Activated naive CD8-positive, alpha-beta T cell treated with anti-CD3 and anti-CD28 coated beads, Interleukin-2, amount 10 ng/mL, durations not matched to agents 7 days and 5 days (primary cell): ENCODE data around the gene INAVA. TPM values are rescaled to one million over a fixed set of nuclear protein-coding genes. Genes with fewer than 3 reads are reported as not detected.
"Not testable (repeated sequence)": the region's sequence is repeated elsewhere in the genome, so short reads cannot be mapped to it uniquely, and the experiment has no call there.

Experiments
- ATAC-seq: fragments of 150-1000 bp; cut with Tn5 transposase; one replicate; pipeline ENCODE4 v1.10.0; 2021; ENCODE audit warnings: low read depth, moderate library complexity
- POLR2A ChIA-PET: fragments of 350-600 bp; sonication (Branson Sonifier 250); formaldehyde crosslinking; loops from one replicate; lab custom pipeline; 2021; ENCODE audit warnings: antibody characterized with exemption; lab: Charles Lee
- DNase-seq: peaks from one replicate; pipeline ENCODE4 v3.0.0; 2021
- H3K27ac Mint-ChIP-seq: one replicate; pipeline ENCODE4 v1.8.0; 2022; ENCODE audit warnings: mild to moderate bottlenecking, mixed read lengths
- H3K27me3 Mint-ChIP-seq: one replicate; pipeline ENCODE4 v1.8.0; 2022; ENCODE audit warnings: mild to moderate bottlenecking, moderate library complexity, mixed read lengths
- H3K36me3 Mint-ChIP-seq: one replicate; pipeline ENCODE4 v1.8.0; 2021; ENCODE audit warnings: mild to moderate bottlenecking, mixed read lengths
- H3K4me1 Mint-ChIP-seq: one replicate; pipeline ENCODE4 v1.8.0; 2021; ENCODE audit warnings: mixed read lengths
- H3K4me3 Mint-ChIP-seq: one replicate; pipeline ENCODE4 v1.8.0; 2022; ENCODE audit warnings: mild to moderate bottlenecking, moderate library complexity, mixed read lengths
- H3K9me3 Mint-ChIP-seq: one replicate; pipeline ENCODE4 v1.8.0; 2021; ENCODE audit warnings: mixed read lengths
- total RNA-seq, 2 experiments: library from RNA; stranded (reverse); gene quantifications; one replicate each; pipeline ENCODE4 v1.2.3, GENCODE V29; 2021

The INAVA gene
- total RNA-seq, 2 experiments from 2014 or later, result 0.14 to 0.25 TPM

GRCh38 chr1:200921571-200922110 lies 26.9 kb downstream of the INAVA start:
- Mint-ChIP-seq H3K27me3 (peaks cover 47% of the 10 kb centered on the region), H3K36me3 (no peaks in the 10 kb centered on the region), H3K27ac (no peak overlapping the region), H3K4me3 (no peak overlapping the region), H3K4me1 (peaks cover 2% of the 10 kb centered on the region), H3K9me3 (no peaks in the 10 kb centered on the region)
- no peak for ATAC-seq
- POLR2A ChIA-PET, result interaction anchor here (0.6 kb wide), 1 partner anchor 17 kb away, joined by 3 read pairs; no protein-coding TSS in a partner anchor
- no peak for DNase-seq

GRCh38 chr1:200922406-200922805 lies 27.7 kb downstream of the INAVA start:
- POLR2A ChIA-PET, result no interaction called here
- ATAC-seq, result no peak
- no peak overlapping the region for H3K4me3 Mint-ChIP-seq
- no peaks in the 10 kb centered on the region for H3K9me3 Mint-ChIP-seq
- H3K4me1 Mint-ChIP-seq, result peaks cover 2% of the 10 kb centered on the region
- no peak for DNase-seq
- H3K27ac Mint-ChIP-seq, result no peak overlapping the region
- H3K36me3 Mint-ChIP-seq, result no peaks in the 10 kb centered on the region
- H3K27me3 Mint-ChIP-seq, result peaks cover 48% of the 10 kb centered on the region

- H3K27ac Mint-ChIP-seq, result no peak overlapping the region
- POLR2A ChIA-PET, result no interaction called here
- no peak overlapping the region for H3K4me3 Mint-ChIP-seq
- peaks cover 52% of the 10 kb centered on the region for H3K27me3 Mint-ChIP-seq
- H3K36me3 Mint-ChIP-seq, result no peaks in the 10 kb centered on the region
- no peak for DNase-seq
- ATAC-seq, result no peak
- H3K9me3 Mint-ChIP-seq, result no peaks in the 10 kb centered on the region
- peaks cover 2% of the 10 kb centered on the region for H3K4me1 Mint-ChIP-seq
Observed at GRCh38 chr1:200923601-200924000, 28.9 kb downstream of the INAVA start.

- peaks cover 2% of the 10 kb centered on the region for H3K4me1 Mint-ChIP-seq
- DNase-seq (no peak), ATAC-seq (peak; percentile 45)
- H3K4me3 Mint-ChIP-seq, result no peak overlapping the region
- H3K9me3 Mint-ChIP-seq, result peaks cover under 1% of the 10 kb centered on the region
- POLR2A ChIA-PET, result no interaction called here
- H3K27ac Mint-ChIP-seq, result no peak overlapping the region
- H3K27me3 Mint-ChIP-seq, result peaks cover 45% of the 10 kb centered on the region
- H3K36me3 Mint-ChIP-seq, result no peaks in the 10 kb centered on the region
Observed at GRCh38 chr1:200925831-200926230, 31.1 kb downstream of the INAVA start.

GRCh38 chr1:200929530-200930278 lies 35.0 kb downstream of the INAVA start:
- peaks cover 2% of the 10 kb centered on the region for H3K4me1 Mint-ChIP-seq
- DNase-seq (no peak), ATAC-seq (no peak)
- no peak overlapping the region for H3K27ac Mint-ChIP-seq
- no peak overlapping the region for H3K4me3 Mint-ChIP-seq
- peaks cover 29% of the 10 kb centered on the region for H3K27me3 Mint-ChIP-seq
- peaks cover 10% of the 10 kb centered on the region for H3K9me3 Mint-ChIP-seq
- H3K36me3 Mint-ChIP-seq, result no peaks in the 10 kb centered on the region
- POLR2A ChIA-PET, result no interaction called here

- H3K4me1 Mint-ChIP-seq, POLR2A ChIA-PET, H3K4me3 Mint-ChIP-seq, ATAC-seq, DNase-seq, H3K27ac Mint-ChIP-seq, H3K36me3 Mint-ChIP-seq: not testable (repeated sequence)
- Mint-ChIP-seq H3K9me3 (peaks cover 10% of the 10 kb centered on the region), H3K27me3 (peaks cover 32% of the 10 kb centered on the region)
Observed at GRCh38 chr1:200930285-200930684, 35.6 kb downstream of the INAVA start.

- Mint-ChIP-seq H3K4me3 (no peak overlapping the region), H3K9me3 (peaks cover 10% of the 10 kb centered on the region), H3K27me3 (peaks cover 30% of the 10 kb centered on the region), H3K36me3 (no peaks in the 10 kb centered on the region), H3K27ac (no peak overlapping the region), H3K4me1 (no peaks in the 10 kb centered on the region)
- POLR2A ChIA-PET, result no interaction called here
- ATAC-seq, result no peak
- no peak for DNase-seq
Observed at GRCh38 chr1:200931776-200932175, 37.1 kb downstream of the INAVA start.

- no peak overlapping the region for H3K27ac Mint-ChIP-seq
- DNase-seq (no peak), ATAC-seq (no peak)
- H3K27me3 Mint-ChIP-seq, result peaks cover 16% of the 10 kb centered on the region
- peaks cover 10% of the 10 kb centered on the region for H3K9me3 Mint-ChIP-seq
- no peak overlapping the region for H3K4me3 Mint-ChIP-seq
- peaks cover 3% of the 10 kb centered on the region for H3K4me1 Mint-ChIP-seq
- H3K36me3 Mint-ChIP-seq, result no peaks in the 10 kb centered on the region
- POLR2A ChIA-PET, result no interaction called here
Observed at GRCh38 chr1:200934676-200935245, 40.1 kb downstream of the INAVA start.

- DNase-seq, H3K27ac Mint-ChIP-seq, POLR2A ChIA-PET, ATAC-seq, H3K4me1 Mint-ChIP-seq, H3K36me3 Mint-ChIP-seq, H3K4me3 Mint-ChIP-seq: not testable (repeated sequence)
- Mint-ChIP-seq H3K9me3 (peaks cover 15% of the 10 kb centered on the region), H3K27me3 (peaks cover 15% of the 10 kb centered on the region)
Observed at GRCh38 chr1:200935286-200935962, 40.7 kb downstream of the INAVA start.

GRCh38 chr1:200938955-200939354 lies 44.3 kb downstream of the INAVA start:
- H3K4me1 Mint-ChIP-seq, result peaks cover 3% of the 10 kb centered on the region
- H3K36me3 Mint-ChIP-seq, result peaks cover 6% of the 10 kb centered on the region
- DNase-seq (no peak), ATAC-seq (peak; percentile 98)
- H3K9me3 Mint-ChIP-seq, result peaks cover 11% of the 10 kb centered on the region
- peaks cover 14% of the 10 kb centered on the region for H3K27me3 Mint-ChIP-seq
- no peak overlapping the region for H3K4me3 Mint-ChIP-seq
- no peak overlapping the region for H3K27ac Mint-ChIP-seq
- POLR2A ChIA-PET, result interaction anchor here (0.6 to 0.7 kb wide), 6 partner anchors 17 to 888 kb away, joined by 3 to 5 read pairs (median 4); no protein-coding TSS in a partner anchor

- no peak overlapping the region for H3K4me3 Mint-ChIP-seq
- POLR2A ChIA-PET, result no interaction called here
- ATAC-seq (no peak), DNase-seq (no peak)
- H3K4me1 Mint-ChIP-seq, result no peaks in the 10 kb centered on the region
- peaks cover 6% of the 10 kb centered on the region for H3K36me3 Mint-ChIP-seq
- peaks cover 16% of the 10 kb centered on the region for H3K9me3 Mint-ChIP-seq
- peaks cover 16% of the 10 kb centered on the region for H3K27me3 Mint-ChIP-seq
- H3K27ac Mint-ChIP-seq, result no peak overlapping the region
Observed at GRCh38 chr1:200945111-200945510, 50.4 kb downstream of the INAVA start.

- no peak overlapping the region for H3K4me3 Mint-ChIP-seq
- H3K27me3 Mint-ChIP-seq, result peaks cover 11% of the 10 kb centered on the region
- POLR2A ChIA-PET, result no interaction called here
- H3K9me3 Mint-ChIP-seq, result peaks cover 8% of the 10 kb centered on the region
- H3K27ac Mint-ChIP-seq, result no peak overlapping the region
- ATAC-seq (no peak), DNase-seq (no peak)
- no peaks in the 10 kb centered on the region for H3K4me1 Mint-ChIP-seq
- peaks cover 2% of the 10 kb centered on the region for H3K36me3 Mint-ChIP-seq
Observed at GRCh38 chr1:200947059-200947566, 52.4 kb downstream of the INAVA start.

GRCh38 chr1:200949626-200950025 lies 54.9 kb downstream of the INAVA start:
- H3K36me3 Mint-ChIP-seq, result no peaks in the 10 kb centered on the region
- H3K9me3 Mint-ChIP-seq, result peaks cover 6% of the 10 kb centered on the region
- no peak overlapping the region for H3K4me3 Mint-ChIP-seq
- H3K4me1 Mint-ChIP-seq, result no peaks in the 10 kb centered on the region
- POLR2A ChIA-PET, result no interaction called here
- H3K27ac Mint-ChIP-seq, result no peak overlapping the region
- peaks cover 16% of the 10 kb centered on the region for H3K27me3 Mint-ChIP-seq
- no peak for DNase-seq
- ATAC-seq, result no peak
